ENCODE results near the gene SLPI.

Gene SLPI

GRCh38 chr20:45238139-45238538, 16.2 kb downstream of the SLPI start:
- H3K27ac ChIP-seq: no peak overlapping the region
- no peak for TF ChIP-seq CTCF (conservative IDR thresholded peaks at IDR 0.05)

- TF ChIP-seq ZFX (IDR thresholded peaks at IDR 0.05): no peak
- TF ChIP-seq CTCF (conservative IDR thresholded peaks at IDR 0.05): peak; percentile 92
- peak overlapping the region; percentile 67 for H3K27ac ChIP-seq
Observed at GRCh38 chr20:45235995-45236394, 18.4 kb downstream of the SLPI start.

GRCh38 chr20:45230631-45231030, 23.7 kb downstream of the SLPI start:
- H3K27ac ChIP-seq: no peak overlapping the region
- no peak for TF ChIP-seq CTCF (conservative IDR thresholded peaks at IDR 0.05)
- TF ChIP-seq ZFX (IDR thresholded peaks at IDR 0.05): no peak

GRCh38 chr20:45229264-45230056, 24.9 kb downstream of the SLPI start:
- TF ChIP-seq CTCF (conservative IDR thresholded peaks at IDR 0.05) (peak; percentile 85), ZFX (IDR thresholded peaks at IDR 0.05) (no peak)

DNA sequence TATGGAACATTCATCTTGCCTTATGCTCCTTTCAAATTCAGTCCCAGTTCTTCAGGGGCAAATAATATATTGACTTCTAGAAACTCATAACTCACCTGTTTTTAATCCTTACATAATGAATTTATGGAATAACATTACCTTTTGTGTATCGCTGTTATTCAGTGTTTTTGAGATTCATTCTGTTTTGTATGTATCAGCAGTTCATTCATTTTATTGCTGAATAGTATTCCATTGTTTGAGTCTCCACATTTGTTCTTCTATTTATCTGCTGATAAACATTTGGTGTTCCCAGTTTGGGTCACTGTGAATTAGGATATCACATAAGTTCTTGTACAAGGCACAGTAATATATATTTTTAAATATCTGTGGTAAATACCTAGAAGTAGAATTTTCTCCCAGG, 28.1 kb downstream of the SLPI start:
- TF ChIP-seq CTCF (conservative IDR thresholded peaks at IDR 0.05): no peak
- TF ChIP-seq ZFX (IDR thresholded peaks at IDR 0.05): no peak

More at GRCh38 chr20:45229264-45230056, 24.9 kb downstream of the SLPI start:
- H3K27ac ChIP-seq: no peak overlapping the region

DNA sequence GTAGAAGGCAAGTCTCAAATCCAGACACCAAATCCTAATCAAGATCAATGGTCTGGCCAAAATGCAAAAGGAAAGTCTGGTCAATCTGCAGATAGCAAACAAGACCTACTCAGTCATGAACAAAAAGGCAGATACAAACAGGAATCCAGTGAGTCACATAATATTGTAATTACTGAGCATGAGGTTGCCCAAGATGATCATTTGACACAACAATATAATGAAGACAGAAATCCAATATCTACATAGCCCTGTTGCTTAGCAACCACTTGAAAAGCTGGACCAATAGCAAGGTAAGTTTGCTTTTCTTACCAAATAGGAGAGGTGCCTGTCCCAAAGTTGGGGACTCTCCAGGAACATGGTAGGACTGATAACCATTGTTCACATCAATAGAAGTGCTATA, 31.2 kb downstream of the SLPI start:
- TF ChIP-seq ZFX (IDR thresholded peaks at IDR 0.05): no peak
- no peak for TF ChIP-seq CTCF (conservative IDR thresholded peaks at IDR 0.05)
- no peak overlapping the region for H3K27ac ChIP-seq

More for the DNA sequence above, 28.1 kb downstream of the SLPI start:
- no peak overlapping the region for H3K27ac ChIP-seq

- H3K27ac ChIP-seq: peak within 1 kb of the TSS; percentile 98
- TF ChIP-seq ZFX (IDR thresholded peaks at IDR 0.05) (no peak), CTCF (conservative IDR thresholded peaks at IDR 0.05) (no peak)
Observed at GRCh38 chr20:45221076-45221475, 33.3 kb downstream of the SLPI start, which contains the start of gene SEMG2. Gene SEMG2, plus strand, starts transcription at chr20:45221373. Its CDS starts 17 bp downstream, at chr20:45221390.
